Right atrium auricular region (tissue), 2 donors: ENCODE measurements around the gene TLR6. TPM values are rescaled to one million over a fixed set of nuclear protein-coding genes. Genes with fewer than 3 reads are reported as not detected.

Source experiments
- DNase-seq: peaks from one replicate; pipeline ENCODE4 v3.0.0-alpha.2; 2019; ENCODE audit warnings: low spot score
- H3K27ac ChIP-seq, 2 donors: fragments of 200-600 bp; sonication (generic); 1 replicate in 1 of 2; 2 replicates in 1 of 2; pipeline ENCODE4 v1.5.1; 2016 to 2019
- H3K27me3 ChIP-seq, 2 donors: fragments of 200-600 bp; sonication (generic); one replicate each; pipeline versions ENCODE4 v1.5.1 to v1.6.0; 2017 to 2019
- H3K36me3 ChIP-seq: fragments of 200-600 bp; sonication (generic); one replicate; pipeline ENCODE4 v1.5.1; 2016
- H3K4me1 ChIP-seq, 2 donors: fragments of 200-600 bp; sonication (generic); one replicate each; pipeline versions ENCODE4 v1.5.1 to v1.6.0; 2017 to 2019
- H3K4me3 ChIP-seq, 2 donors: fragments of 200-600 bp; sonication (generic); 1 replicate in 1 of 2; 2 replicates in 1 of 2; pipeline ENCODE4 v1.5.1; 2017 to 2019; ENCODE audit warnings: mild to moderate bottlenecking in 1 of 2, moderate library complexity in 1 of 2
- H3K9me3 ChIP-seq, 2 donors: fragments of 200-600 bp; sonication (generic); one replicate each; pipeline ENCODE4 v1.5.1; 2019
- CTCF ChIP-seq, 2 donors: fragments of 200-600 bp; sonication (generic); IDR thresholded peaks; one replicate each; pipeline ENCODE4 v1.5.1; 2019; ENCODE audit warnings: antibody characterized with exemption in 2 of 2
- total RNA-seq, 2 donors: library from RNA; depleted of rRNA; stranded (reverse); fragments of >200 nt; gene quantifications; one replicate each; pipeline ENCODE4 v1.1.0, GENCODE V29; 2016

Gene TLR6
- total RNA-seq, 2 donors from 2014 or later = 1.2 to 2.3 TPM

GRCh38 chr4:38805530-38806145 lies 51.0 kb downstream of the TLR6 start:
- peak overlapping the region; percentile 61 to 66 for H3K27ac ChIP-seq
- no peak for DNase-seq
- H3K4me3 ChIP-seq = peak overlapping the region; percentile 16 to 35
- peaks cover under 1% of the 10 kb centered on the region for H3K36me3 ChIP-seq
- no peaks in the 10 kb centered on the region for H3K27me3 ChIP-seq
- peaks cover 0 to 12% of the 10 kb centered on the region in 2 donors for H3K4me1 ChIP-seq
- H3K9me3 ChIP-seq = no peaks in the 10 kb centered on the region
- no peak for TF ChIP-seq CTCF (IDR thresholded peaks at IDR 0.05)

DNA sequence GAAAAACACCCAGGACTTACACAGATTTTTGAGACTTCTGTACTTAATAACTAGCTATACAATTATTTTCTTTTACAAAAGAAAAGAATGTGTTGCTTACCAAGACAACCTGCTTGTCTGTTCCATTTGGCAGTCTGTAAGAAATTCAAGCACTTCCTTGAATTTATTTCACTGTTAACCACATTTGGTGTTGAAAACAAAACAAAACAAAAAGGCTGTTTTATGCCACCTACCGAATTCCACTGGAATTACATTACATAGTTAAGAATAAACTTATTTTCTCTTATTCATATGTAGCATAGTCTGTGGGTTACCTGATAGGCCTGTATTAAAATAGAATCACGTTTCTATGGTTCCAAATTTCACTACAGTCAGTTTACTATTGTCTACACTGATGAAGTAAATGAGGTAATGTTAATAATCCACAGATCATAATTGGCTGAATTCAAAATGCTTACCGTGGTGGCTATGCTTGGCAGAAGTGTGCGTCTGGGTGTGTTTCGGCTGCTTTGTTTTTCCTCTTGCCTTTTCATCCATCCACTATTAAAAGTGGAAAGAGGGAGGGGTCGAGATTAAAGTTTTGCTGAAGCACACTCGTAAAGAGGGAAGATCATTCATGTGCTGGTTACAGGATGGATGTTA lies 51.8 kb downstream of the TLR6 start, which contains the start of gene TLR1:
Gene TLR1 (minus strand): TSS at position 138 of the 642 bp plus-strand sequence. CDS start 5,960 bp downstream, outside the sequence.
- TF ChIP-seq CTCF (IDR thresholded peaks at IDR 0.05) = peak; percentile 51 to 69
- H3K4me3 ChIP-seq = peak within 1 kb of the TSS; percentile 22 to 35
- H3K9me3 ChIP-seq = no peaks in the 10 kb centered on the region
- H3K27ac ChIP-seq = peak within 1 kb of the TSS; percentile 61 to 66
- H3K4me1 ChIP-seq = peaks cover 0 to 12% of the 10 kb centered on the region in 2 donors
- no peaks in the 10 kb centered on the region for H3K27me3 ChIP-seq
- peaks cover 9% of the 10 kb centered on the region for H3K36me3 ChIP-seq
- DNase-seq = no peak

DNA sequence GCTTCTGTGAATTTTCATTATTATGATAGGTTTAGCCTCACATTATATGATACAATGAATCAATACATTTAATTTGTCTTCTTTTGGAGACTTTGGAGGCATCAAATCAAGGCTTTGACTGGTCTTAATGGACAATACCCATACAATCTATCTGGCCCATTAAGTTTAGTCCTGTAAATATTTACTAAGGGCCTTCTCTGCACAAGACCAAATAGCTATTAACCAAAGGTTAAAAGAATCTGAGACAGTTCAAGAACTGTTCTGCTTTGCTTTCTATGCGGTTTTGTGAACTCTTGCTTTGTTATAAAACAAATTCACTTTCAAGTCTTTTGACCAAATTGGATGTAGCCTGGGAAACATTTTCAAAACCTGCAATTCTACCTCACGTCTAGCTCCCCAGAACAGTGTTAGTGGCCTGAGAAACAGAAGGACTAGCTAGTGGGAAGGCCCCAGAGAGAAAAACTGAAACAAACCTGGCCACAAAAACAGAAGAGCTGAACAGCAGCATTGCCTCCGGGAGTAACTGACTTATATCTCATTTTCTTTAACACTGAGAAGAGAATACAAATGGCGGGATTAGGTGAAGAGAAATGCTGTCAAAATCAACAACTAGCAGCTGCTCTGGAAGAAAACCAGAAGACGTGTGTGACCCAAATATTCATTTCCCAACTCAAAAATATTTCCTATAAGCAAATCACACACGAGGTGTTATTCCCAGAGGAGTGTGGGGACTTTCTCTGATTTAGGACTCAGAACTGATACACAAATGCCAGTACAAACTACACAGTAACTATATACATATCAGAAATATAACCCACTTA lies 52.6 kb downstream of the TLR6 start:
- Histone ChIP-seq H3K4me1 (peaks cover 0 to 12% of the 10 kb centered on the region in 2 donors), H3K4me3 (peak overlapping the region; percentile 22 to 35), H3K27ac (peak overlapping the region; percentile 61 to 66), H3K9me3 (peaks cover 0 to 4% of the 10 kb centered on the region in 2 donors), H3K27me3 (no peaks in the 10 kb centered on the region), H3K36me3 (peaks cover 15% of the 10 kb centered on the region)
- no peak for DNase-seq
- no peak for TF ChIP-seq CTCF (IDR thresholded peaks at IDR 0.05)

GRCh38 chr4:38802561-38803355 lies 53.9 kb downstream of the TLR6 start:
- peaks cover 0 to 12% of the 10 kb centered on the region in 2 donors for H3K4me1 ChIP-seq
- peaks cover 0 to 10% of the 10 kb centered on the region in 2 donors for H3K9me3 ChIP-seq
- TF ChIP-seq CTCF (IDR thresholded peaks at IDR 0.05) = no peak
- H3K36me3 ChIP-seq = peaks cover 27% of the 10 kb centered on the region
- DNase-seq = no peak
- H3K27me3 ChIP-seq = no peaks in the 10 kb centered on the region
- no peak overlapping the region for H3K4me3 ChIP-seq
- no peak overlapping the region for H3K27ac ChIP-seq

- no peaks in the 10 kb centered on the region for H3K27me3 ChIP-seq
- TF ChIP-seq CTCF (IDR thresholded peaks at IDR 0.05) = no peak
- no peak overlapping the region for H3K4me3 ChIP-seq
- H3K9me3 ChIP-seq = peaks cover 0 to 16% of the 10 kb centered on the region in 2 donors
- peaks cover 27% of the 10 kb centered on the region for H3K36me3 ChIP-seq
- H3K27ac ChIP-seq = no peak overlapping the region
- peaks cover 0 to 11% of the 10 kb centered on the region in 2 donors for H3K4me1 ChIP-seq
- DNase-seq = no peak
These were observed 55.6 kb downstream of the TLR6 start for GRCh38 chr4:38800961-38801450.
